Activated CD4-positive, alpha-beta T cell treated with anti-CD3 and anti-CD28 coated beads, Interleukin-2, amount 50 U/mL, for 48 hours (primary cell): Measurements from ENCODE around the gene HGS.

Source experiments
- DNase-seq, 2 experiments: peaks; one replicate each; pipeline ENCODE4 v3.0.0-alpha.2; 2020

The HGS gene

GRCh38 chr17:81706757-81707624 is 23.2 kb downstream of the HGS start:
- DNase-seq: no peak

- DNase-seq: no peak
Measured at GRCh38 chr17:81707725-81708646, 24.2 kb downstream of the HGS start.

GRCh38 chr17:81708739-81709185 is 25.0 kb downstream of the HGS start:
- DNase-seq: no peak

- DNase-seq: peak; percentile 34
Measured at GRCh38 chr17:81710514-81711308, 26.9 kb downstream of the HGS start.

DNA sequence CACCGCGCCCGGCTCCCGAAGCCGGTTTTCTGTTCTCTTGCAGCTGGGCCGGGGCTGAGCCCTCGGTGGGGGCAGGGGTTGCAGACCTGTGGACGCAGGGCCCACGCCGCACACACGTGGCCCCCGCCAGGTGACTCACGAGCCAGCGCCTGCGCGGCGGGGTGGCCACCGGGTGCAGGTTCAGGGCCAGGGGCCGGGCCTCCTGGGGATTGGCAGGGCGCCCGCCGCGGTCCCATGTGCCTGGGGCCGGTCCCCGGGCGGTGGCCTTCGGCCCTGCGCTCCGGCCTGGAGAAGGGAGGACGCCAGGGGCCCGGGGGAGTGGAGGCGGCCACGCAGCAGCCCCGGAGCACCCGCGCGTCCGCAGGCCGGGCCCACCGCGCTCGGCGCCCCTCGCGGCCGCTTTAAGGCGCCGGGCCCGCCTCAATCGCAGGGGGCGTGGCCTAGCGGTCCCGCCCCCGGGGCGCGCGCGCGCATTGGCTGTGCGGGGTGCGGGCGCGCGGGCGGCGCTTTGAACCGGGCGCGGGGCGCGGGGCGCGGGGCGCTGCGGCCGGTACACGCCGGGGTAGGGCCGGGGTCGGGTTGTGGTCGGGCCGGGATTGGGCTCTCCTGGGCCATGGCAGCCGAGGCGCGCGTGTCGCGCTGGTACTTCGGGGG is 28.1 kb downstream of the HGS start, which contains the start of gene SLC25A10:
Gene SLC25A10, plus strand, starts transcription at position 471 of the 654 bp plus-strand sequence. Its CDS starts 143 bp downstream, at position 614.
- peak; percentile 83 to 87 for DNase-seq

- peak in 1 of 2 experiments; percentile 37 for DNase-seq
Measured at GRCh38 chr17:81712468-81713003, 28.7 kb downstream of the HGS start.

DNA sequence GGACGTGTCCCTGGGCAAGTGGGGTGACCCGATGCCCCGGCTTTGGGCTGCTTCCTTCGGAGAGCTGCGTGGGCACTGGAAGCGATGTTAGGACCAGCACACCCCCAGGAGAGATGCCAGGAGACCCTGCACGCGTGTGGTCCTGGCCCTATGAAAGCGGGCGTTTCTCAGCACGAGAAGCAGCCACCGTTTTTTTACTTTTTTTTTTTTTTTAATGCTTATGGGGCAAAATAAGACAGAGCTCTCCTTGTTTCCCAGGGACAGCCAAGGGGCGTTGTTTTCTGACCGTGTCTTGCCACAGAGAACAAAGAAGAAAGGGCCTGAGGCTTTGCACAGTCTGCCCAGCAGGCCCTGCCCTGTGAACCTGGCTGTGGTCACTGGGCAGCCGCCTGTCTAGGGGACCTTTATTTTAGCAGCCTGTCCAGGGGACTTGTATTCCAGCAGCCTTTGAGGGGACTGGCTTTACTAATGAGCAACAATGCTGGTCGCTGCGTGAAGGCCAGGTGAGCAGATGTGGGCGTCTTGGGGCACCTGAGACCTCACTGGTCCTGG is 29.3 kb downstream of the HGS start:
- no peak for DNase-seq

GRCh38 chr17:81713556-81714411 is 30.0 kb downstream of the HGS start:
- DNase-seq: no peak

GRCh38 chr17:81714412-81715106 is 30.7 kb downstream of the HGS start:
- DNase-seq: no peak

DNA sequence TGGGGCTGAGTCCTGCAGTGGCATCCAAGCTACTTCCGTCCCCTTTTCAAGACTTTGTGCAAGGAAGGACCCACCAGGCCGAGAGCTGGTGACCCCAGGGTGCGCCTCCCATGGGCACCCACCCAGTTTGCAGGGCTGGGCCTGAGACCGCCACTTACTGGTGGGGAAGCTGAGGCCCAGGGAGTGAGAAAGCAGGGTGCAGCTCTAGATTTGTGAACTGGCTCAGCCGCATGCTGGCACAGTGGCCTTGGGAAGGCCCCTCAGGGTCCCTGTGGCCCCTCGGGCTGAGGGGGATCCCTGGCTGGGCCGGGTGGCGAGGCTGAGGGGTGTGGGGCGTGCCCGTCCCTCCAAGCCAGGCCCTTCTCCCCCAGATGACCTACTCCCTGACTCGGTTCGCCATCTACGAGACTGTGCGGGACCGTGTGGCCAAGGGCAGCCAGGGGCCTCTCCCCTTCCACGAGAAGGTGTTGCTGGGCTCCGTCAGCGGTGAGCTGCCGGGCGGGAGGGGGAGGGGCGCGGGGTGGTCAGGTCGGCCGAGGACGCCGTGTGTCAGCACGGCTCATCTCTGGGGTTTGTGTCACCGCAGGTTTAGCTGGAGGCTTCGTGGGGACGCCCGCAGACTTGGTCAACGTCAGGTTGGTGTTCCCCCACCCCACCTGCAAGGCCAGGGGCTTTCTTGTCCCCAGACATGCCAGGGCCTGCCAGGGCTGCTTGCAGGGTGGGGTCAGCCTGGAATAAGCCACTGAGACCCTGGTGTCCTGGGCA is 31.5 kb downstream of the HGS start:
- DNase-seq: no peak

DNA sequence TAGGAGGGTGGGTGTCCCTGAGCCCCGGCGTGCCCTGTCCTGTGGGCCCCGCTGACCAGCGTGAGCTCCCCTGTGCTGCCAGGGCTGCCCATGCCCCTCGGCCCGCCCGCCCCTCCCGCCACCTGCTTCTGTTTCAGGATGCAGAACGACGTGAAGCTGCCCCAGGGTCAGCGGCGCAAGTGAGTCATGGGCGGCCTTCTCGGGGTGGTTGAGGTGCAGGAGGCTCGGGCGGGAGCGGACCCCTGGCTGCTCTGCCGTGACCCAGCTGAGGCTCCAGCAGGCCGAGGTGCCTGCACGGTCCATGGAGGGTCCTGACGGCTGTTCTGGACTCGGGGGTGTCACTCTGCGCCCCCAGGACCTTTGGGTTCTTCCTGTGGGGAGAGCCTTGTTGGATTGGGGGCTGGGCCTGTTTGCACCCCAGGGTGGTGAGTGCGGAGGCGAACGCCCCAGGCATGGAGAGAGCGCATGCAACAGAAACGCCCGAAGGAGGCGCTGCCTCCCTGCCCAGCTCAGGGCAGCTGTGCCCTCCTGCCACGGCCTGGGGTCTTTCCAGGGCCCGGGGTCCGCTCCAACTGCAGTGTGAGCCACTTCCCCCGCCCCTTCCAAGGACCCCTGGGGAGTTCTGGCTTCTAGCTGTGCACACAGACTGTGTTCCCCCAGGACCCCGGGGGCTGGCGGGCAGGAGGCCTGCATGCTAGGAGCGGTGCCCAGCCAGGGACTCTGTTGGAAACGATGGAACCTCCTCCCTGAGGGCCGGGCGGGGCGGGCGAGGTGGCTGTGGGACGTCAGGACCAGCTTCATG is 32.3 kb downstream of the HGS start:
- no peak for DNase-seq

DNA sequence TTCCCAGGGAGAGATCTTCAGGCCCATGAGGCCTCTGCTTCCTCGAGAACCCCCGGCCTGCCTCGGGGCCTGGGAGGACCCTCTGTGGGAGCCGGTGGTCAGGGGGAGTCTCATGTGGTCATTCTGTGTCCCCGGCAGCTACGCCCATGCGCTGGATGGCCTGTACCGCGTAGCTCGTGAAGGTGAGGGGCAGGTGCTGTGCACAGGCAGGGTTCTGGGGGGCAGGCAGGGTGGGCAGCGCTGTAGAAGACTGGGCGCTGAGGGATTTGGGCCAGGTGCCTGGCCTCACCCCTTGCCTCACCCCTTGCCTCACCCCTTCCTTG is 32.8 kb downstream of the HGS start:
- DNase-seq: no peak

DNA sequence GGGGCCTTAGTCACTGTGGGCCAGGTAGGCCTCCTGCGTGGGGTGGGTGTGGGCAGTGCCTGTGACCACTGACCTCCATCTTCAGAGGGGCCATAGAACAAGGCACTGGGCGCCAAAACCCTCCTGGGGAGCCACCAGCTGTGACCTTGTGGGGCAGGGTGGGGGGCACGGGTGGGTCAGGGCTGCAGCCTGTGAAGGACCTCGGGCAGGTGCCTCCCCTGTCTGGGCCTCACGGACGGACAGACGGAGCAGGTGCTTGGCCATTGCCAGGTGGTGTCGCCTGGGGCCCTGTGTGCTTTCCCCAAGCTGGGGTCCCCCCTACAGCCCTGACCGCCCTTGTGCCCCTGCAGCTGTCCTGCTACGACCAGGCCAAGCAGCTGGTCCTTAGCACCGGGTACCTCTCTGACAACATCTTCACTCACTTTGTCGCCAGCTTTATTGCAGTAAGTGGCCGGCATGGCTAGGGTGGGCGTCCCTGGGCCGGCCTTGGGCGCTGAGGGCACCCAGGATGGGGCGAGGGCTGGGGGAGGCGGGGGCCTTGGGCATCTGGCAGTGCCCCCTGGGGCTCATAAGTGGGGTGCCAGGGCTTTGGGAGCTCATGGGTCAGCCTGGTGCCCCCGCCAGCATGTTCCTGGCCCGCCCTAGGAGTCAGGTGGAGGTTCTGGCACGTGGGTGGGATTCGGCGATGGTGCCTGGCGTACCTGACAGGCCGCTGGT is 33.4 kb downstream of the HGS start:
- DNase-seq: no peak

DNA sequence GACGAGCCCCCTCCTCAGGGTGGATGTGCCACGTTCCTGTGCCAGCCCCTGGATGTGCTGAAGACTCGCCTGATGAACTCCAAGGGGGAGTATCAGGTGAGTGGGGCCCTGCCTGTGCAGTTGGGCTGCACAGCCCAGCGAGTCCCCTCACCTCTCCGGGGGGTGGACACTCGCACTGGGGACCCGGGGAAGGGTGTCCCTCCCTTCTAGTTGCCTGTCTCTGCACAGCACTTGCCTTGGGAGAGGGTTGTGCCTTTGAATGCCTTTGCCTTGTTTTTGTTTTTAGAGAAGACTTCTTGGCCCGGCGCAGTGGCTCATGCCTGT is 33.9 kb downstream of the HGS start:
- DNase-seq: no peak

DNA sequence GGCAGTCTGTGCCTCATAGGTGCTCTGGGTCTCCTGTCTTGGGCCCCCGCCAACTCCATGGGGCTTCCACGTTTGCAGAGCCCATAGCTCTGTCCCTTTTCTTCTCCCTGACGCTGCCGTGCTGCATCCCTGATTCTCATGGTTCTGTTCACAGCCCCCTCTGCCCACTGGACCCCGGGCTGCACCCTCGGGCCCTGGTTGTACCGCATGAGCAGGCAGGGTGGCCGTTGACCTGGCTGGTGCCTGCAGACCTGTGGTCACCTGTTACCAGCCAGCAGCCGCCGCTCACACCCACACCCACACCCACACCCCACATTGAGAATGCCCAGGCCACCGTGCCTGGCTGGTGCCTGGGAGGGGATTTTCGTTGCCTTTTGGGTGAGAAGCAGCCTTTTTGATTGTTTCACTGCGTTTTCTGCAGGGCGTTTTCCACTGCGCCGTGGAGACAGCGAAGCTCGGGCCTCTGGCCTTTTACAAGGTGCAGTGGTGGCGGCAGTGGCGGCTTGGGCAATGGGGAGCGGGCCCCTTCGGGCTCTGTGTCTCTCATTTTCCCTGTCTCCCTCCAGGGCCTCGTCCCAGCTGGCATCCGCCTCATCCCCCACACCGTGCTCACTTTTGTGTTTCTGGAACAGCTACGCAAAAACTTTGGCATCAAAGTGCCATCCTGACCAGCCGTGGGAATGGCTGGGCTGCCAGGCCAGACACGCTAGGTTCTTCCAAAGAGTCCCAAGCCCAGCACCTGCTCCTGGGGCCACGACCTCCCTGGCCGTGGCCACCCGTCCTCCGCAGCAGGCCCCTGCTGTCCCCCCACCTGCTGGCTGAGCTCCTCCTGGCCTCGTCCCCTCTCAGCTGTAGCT is 35.8 kb downstream of the HGS start:
- no peak for DNase-seq

- DNase-seq: no peak
Measured at GRCh38 chr17:81720267-81721071, 36.7 kb downstream of the HGS start.
